HEK293 (cell line): ENCODE results near the gene RAD51.
A peak's percentile ranks its signal among the peaks of the same experiment; 100 is the strongest.

ENCODE experiments used
- CTCF ChIA-PET: fragments of 350-600 bp; formaldehyde crosslinking; extraction: SDS; loops from one replicate; lab custom pipeline; 2021; ENCODE audit warnings: antibody characterized with exemption; lab: Yijun Ruan, JAX
- POLR2A ChIA-PET: fragments of 300-600 bp; formaldehyde crosslinking; extraction: SDS; loops from one replicate; lab custom pipeline; 2020; ENCODE audit warnings: antibody characterized with exemption, inconsistent platforms; lab: Yijun Ruan, JAX
- H3K27ac ChIP-seq: fragments of 200-500 bp; sonication (Bioruptor generic); 2 replicates; pipeline ENCODE4 v1.5.1; 2014; ENCODE audit warnings: low read depth, low read length, control low read depth, inconsistent platforms; ENCODE audit errors: extremely low read depth
- H3K36me3 ChIP-seq, 2 experiments: fragments of 200-500 bp in 1 of 2; sonication (Bioruptor generic) in 1 of 2; 1 replicate in 1 of 2; 2 replicates in 1 of 2; pipeline ENCODE4 v1.5.1; 2014 to 2017; ENCODE audit warnings: inconsistent platforms in 2 of 2, low read length in 2 of 2; ENCODE audit not compliant: control insufficient read depth in 2 of 2, insufficient read depth in 1 of 2
- H3K4me1 ChIP-seq: fragments of 200-500 bp; sonication (Bioruptor generic); 2 replicates; pipeline ENCODE4 v1.5.1; 2014; ENCODE audit warnings: mild to moderate bottlenecking, low read length, inconsistent platforms; ENCODE audit not compliant: control insufficient read depth, insufficient read depth
- H3K4me3 ChIP-seq: 2 replicates; pipeline ENCODE4 v1.5.1; 2011; ENCODE audit warnings: low read depth, mild to moderate bottlenecking, control low read depth, low read length, moderate library complexity
- H3K9me3 ChIP-seq: fragments of 200-500 bp; sonication (Bioruptor generic); 2 replicates; pipeline ENCODE4 v1.5.1; 2014; ENCODE audit warnings: low read depth, low read length, inconsistent platforms; ENCODE audit not compliant: control insufficient read depth, insufficient read depth
- BCL6B ChIP-seq: fragments of 450-650 bp; formaldehyde crosslinking; IDR thresholded peaks from 2 replicates; pipeline ENCODE4 v1.5.1; 2017; ENCODE audit warnings: missing biosample characterization, missing genetic modification characterization
- ELK4 ChIP-seq: IDR thresholded peaks from 2 replicates; pipeline ENCODE4 v1.6.1; 2011; ENCODE audit warnings: mild to moderate bottlenecking, low read depth, low read length, borderline replicate concordance
- HOXC10 ChIP-seq: sonication (generic); formaldehyde crosslinking; IDR thresholded peaks from 2 replicates; pipeline ENCODE4 v1.8.1; 2023; ENCODE audit warnings: mild to moderate bottlenecking, missing genetic modification reagents
- KLF10 ChIP-seq: fragments of 450-650 bp; IDR thresholded peaks from 2 replicates; pipeline ENCODE4 v1.5.1; 2018; ENCODE audit warnings: missing biosample characterization, mild to moderate bottlenecking, missing genetic modification characterization
- MZF1 ChIP-seq: fragments of 450-650 bp; formaldehyde crosslinking; IDR thresholded peaks from 2 replicates; pipeline ENCODE4 v1.5.1; 2017; ENCODE audit warnings: missing biosample characterization, missing genetic modification characterization, borderline replicate concordance
- PRDM6 ChIP-seq: fragments of 450-650 bp; formaldehyde crosslinking; IDR thresholded peaks from 2 replicates; pipeline ENCODE4 v1.5.1; 2017; ENCODE audit warnings: missing biosample characterization, missing genetic modification characterization
- REPIN1 ChIP-seq: fragments of 450-650 bp; formaldehyde crosslinking; IDR thresholded peaks from 2 replicates; pipeline ENCODE4 v1.5.1; 2017; ENCODE audit warnings: missing biosample characterization, missing genetic modification characterization, low read depth
- SALL2 ChIP-seq: fragments of 450-650 bp; formaldehyde crosslinking; IDR thresholded peaks from 2 replicates; pipeline ENCODE4 v1.5.0; 2017; ENCODE audit warnings: missing biosample characterization, mild to moderate bottlenecking, missing genetic modification characterization, borderline replicate concordance
- SP3 ChIP-seq: fragments of 450-650 bp; formaldehyde crosslinking; IDR thresholded peaks from 2 replicates; pipeline ENCODE4 v1.5.1; 2016; ENCODE audit warnings: missing biosample characterization, missing genetic modification characterization
- SP7 ChIP-seq: fragments of 450-650 bp; formaldehyde crosslinking; IDR thresholded peaks from 2 replicates; pipeline ENCODE4 v1.5.1; 2016; ENCODE audit warnings: missing biosample characterization, missing genetic modification characterization
- ZBTB11 ChIP-seq: fragments of 450-650 bp; formaldehyde crosslinking; conservative IDR thresholded peaks from 2 replicates; pipeline ENCODE4 v1.5.1; 2016; ENCODE audit warnings: low read depth, missing biosample characterization, missing genetic modification characterization
- ZBTB17 ChIP-seq: fragments of 450-650 bp; formaldehyde crosslinking; IDR thresholded peaks from 2 replicates; pipeline ENCODE4 v1.5.1; 2016; ENCODE audit warnings: missing biosample characterization, missing genetic modification characterization
- ZBTB21 ChIP-seq: fragments of 450-650 bp; formaldehyde crosslinking; IDR thresholded peaks from 2 replicates; pipeline ENCODE4 v1.5.1; 2017; ENCODE audit warnings: missing biosample characterization, missing genetic modification characterization
- ZBTB26 ChIP-seq: fragments of 450-650 bp; formaldehyde crosslinking; optimal IDR thresholded peaks from 2 replicates; pipeline ENCODE3; 2016; ENCODE audit warnings: missing biosample characterization, mild to moderate bottlenecking, missing genetic modification characterization
- ZFP3 ChIP-seq: fragments of 450-650 bp; formaldehyde crosslinking; IDR thresholded peaks from 2 replicates; pipeline ENCODE4 v1.5.1; 2016; ENCODE audit warnings: low read depth, missing biosample characterization, missing genetic modification characterization
- ZNF146 ChIP-seq: fragments of 450-650 bp; formaldehyde crosslinking; IDR thresholded peaks from 2 replicates; pipeline ENCODE4 v1.5.1; 2016; ENCODE audit warnings: missing biosample characterization, missing genetic modification characterization
- ZNF221 ChIP-seq: fragments of 450-650 bp; formaldehyde crosslinking; IDR thresholded peaks from 2 replicates; pipeline ENCODE4 v1.5.1; 2017; ENCODE audit warnings: missing biosample characterization, missing genetic modification characterization, borderline replicate concordance
- ZNF335 ChIP-seq: fragments of 450-650 bp; formaldehyde crosslinking; conservative IDR thresholded peaks from 2 replicates; pipeline ENCODE4 v1.5.1; 2016; ENCODE audit warnings: missing biosample characterization, missing genetic modification characterization
- ZNF48 ChIP-seq: fragments of 450-650 bp; formaldehyde crosslinking; IDR thresholded peaks from 2 replicates; pipeline ENCODE4 v1.5.1; 2016; ENCODE audit warnings: missing biosample characterization, missing genetic modification characterization
- ZNF623 ChIP-seq: fragments of 450-650 bp; formaldehyde crosslinking; IDR thresholded peaks from 2 replicates; pipeline ENCODE4 v1.5.1; 2016; ENCODE audit warnings: missing biosample characterization, missing genetic modification characterization
- ZNF629 ChIP-seq: fragments of 450-650 bp; formaldehyde crosslinking; IDR thresholded peaks from 2 replicates; pipeline ENCODE4 v1.5.1; 2017; ENCODE audit warnings: missing biosample characterization, missing genetic modification characterization
- ZNF837 ChIP-seq: fragments of 450-650 bp; formaldehyde crosslinking; IDR thresholded peaks from 2 replicates; pipeline ENCODE4 v1.5.1; 2016; ENCODE audit warnings: missing biosample characterization, missing genetic modification characterization
- ZNF843 ChIP-seq: fragments of 450-650 bp; formaldehyde crosslinking; IDR thresholded peaks from 2 replicates; pipeline ENCODE4 v1.5.1; 2016; ENCODE audit warnings: missing biosample characterization, missing genetic modification characterization

The RAD51 gene

GRCh38 chr15:40736575-40736974, 41.6 kb downstream of the RAD51 start:
- Histone ChIP-seq H3K9me3 (no peaks in the 10 kb centered on the region), H3K27ac (no peak overlapping the region), H3K36me3 (peaks cover 26 to 85% of the 10 kb centered on the region in 2 experiments; a peak in 2 of 3 replicates), H3K4me1 (no peaks in the 10 kb centered on the region), H3K4me3 (no peak overlapping the region)
- ChIA-PET CTCF (interaction anchor here (1.4 kb wide), 1 partner anchor 10 kb away, joined by 8 read pairs; no protein-coding TSS in a partner anchor), POLR2A (no interaction called here)
- TF ChIP-seq SALL2 (tag by site-specific recombination) = no peak
- no peak for TF ChIP-seq ZNF843
- no peak for TF ChIP-seq ZFP3 (tag by site-specific recombination)
- no peak for TF ChIP-seq ZNF623 (tag by site-specific recombination)
- no peak for TF ChIP-seq ZBTB21 (tag by site-specific recombination)
- no peak for TF ChIP-seq ZBTB17 (tag by site-specific recombination)
- TF ChIP-seq SP3 = no peak
- TF ChIP-seq KLF10 (tag by site-specific recombination) = no peak
- no peak for TF ChIP-seq ZNF837
- TF ChIP-seq ZNF48 (tag by site-specific recombination) = no peak
- no peak for TF ChIP-seq BCL6B
- no peak for TF ChIP-seq ELK4
- TF ChIP-seq HOXC10 = no peak
- no peak for TF ChIP-seq ZNF629 (tag by site-specific recombination)
- no peak for TF ChIP-seq MZF1 (tag by site-specific recombination)
- TF ChIP-seq ZBTB11 (tag by site-specific recombination) = no peak
- no peak for TF ChIP-seq ZBTB26 (tag by site-specific recombination)

GRCh38 chr15:40737048-40737447, 42.1 kb downstream of the RAD51 start:
- H3K4me3 ChIP-seq = no peak overlapping the region
- CTCF ChIA-PET = interaction anchor here (0.6 to 1.4 kb wide), 2 partner anchors 10 to 16 kb away, joined by 3 to 8 read pairs; no protein-coding TSS in a partner anchor
- POLR2A ChIA-PET = no interaction called here
- TF ChIP-seq PRDM6 (0 out of 2 replicates have a peak, but pooled peaks have one; percentile 33), SP7 (tag by site-specific recombination) (no peak), ZNF221 (tag by site-specific recombination) (no peak), ZNF335 (tag by site-specific recombination) (peak; percentile 41; the same call in 1 of the 2 replicates), ZNF146 (tag by site-specific recombination) (no peak), REPIN1 (tag by site-specific recombination) (no peak)
- TF ChIP-seq, all 188 proteins: peak for 2
- H3K36me3 ChIP-seq = peaks cover 24 to 84% of the 10 kb centered on the region in 2 experiments; a peak in 2 of 3 replicates
- H3K4me1 ChIP-seq = no peaks in the 10 kb centered on the region
- H3K9me3 ChIP-seq = no peaks in the 10 kb centered on the region
- no peak overlapping the region for H3K27ac ChIP-seq
